ENCODE measurements around the gene KCNH1. TPM values are rescaled to one million over a fixed set of nuclear protein-coding genes. Genes with fewer than 3 reads are reported as not detected.

KCNH1 gene
- total RNA-seq, 1 donor from 2014 or later, result not detected

DNA sequence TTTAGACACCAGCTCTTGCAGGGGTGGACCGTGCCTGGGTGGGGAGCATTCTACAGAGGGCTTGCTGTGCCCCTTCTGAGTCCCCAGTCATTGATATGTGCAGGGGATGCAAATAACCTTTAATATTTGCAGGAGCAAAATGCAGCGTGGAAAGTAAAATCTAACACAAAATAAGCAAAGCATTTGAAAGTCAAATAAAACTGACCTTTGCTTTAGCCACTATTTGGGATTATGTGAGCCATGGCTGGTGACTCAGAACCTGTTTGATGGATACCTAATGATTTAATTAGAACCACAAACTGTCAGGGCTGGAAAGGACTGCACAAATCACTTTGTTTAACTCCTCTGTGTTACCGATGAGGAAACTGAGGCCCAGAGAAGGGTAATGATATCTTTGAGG, 427.7 kb downstream of the KCNH1 start:
- intact Hi-C loops (cut with DNase I), result no loop called here
- no peak for DNase-seq (ENCODE audit: low spot score)

DNA sequence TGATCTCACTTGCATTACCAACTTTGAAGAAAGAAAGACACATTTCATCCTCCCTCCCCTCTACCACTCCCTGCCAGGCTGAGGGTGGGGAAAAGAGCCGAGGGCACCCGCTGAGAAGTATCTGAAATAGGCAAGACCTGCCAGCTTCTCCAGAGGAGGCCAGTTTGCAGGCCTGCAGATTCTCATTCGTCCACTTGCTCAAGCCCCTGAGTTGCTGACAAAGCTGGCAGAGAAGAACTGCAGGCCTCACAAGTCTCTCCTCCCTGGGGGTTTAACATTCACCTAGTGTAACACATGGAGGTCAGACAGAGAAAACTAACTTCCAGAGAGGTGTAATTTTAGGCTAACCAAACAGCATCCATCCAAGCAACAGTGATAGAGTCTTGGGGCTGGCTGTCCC, 428.9 kb downstream of the KCNH1 start:
- DNase-seq (ENCODE audit: low spot score), result no peak
- intact Hi-C loops (cut with DNase I), result no loop called here

DNA sequence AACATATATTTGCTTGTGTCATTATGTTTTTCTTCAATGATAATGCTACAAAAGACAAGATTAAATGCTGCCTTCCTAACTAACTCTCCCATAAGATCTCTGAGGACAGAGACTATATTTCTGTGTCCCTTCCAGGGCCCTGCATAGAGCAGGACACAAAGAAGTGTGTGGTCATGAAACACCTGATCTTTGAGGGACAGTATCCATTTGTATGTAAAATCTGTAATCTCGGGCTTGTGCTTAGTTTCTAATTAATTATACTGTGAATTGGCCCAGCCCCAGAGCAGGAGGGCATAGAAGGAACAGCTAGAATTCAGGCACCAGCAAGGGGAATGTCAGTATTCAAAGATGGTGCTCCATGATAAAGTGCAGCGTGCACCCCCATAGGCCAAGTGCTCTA, 430.4 kb downstream of the KCNH1 start:
- intact Hi-C loops (cut with DNase I), result no loop called here
- no peak for DNase-seq (ENCODE audit: low spot score)

DNA sequence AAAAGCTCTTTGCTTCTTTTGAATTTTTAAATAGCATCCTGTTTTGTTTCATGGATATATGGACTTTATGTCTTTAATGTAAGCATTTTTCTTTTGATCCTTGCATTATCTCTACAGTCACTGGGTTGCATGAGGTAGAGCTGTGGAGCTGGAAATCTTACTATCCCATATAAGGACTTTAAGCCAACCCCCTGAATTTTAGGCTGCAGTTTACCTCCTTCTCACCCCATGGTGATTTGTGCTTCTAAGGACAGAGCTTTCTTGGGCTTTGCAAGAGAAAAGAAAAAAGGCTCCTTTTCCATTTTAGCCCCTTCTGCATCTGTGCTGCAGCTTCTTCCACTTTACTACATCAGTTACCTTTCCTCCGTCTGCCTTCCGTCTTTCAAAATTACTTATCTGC, 431.4 kb downstream of the KCNH1 start:
- intact Hi-C loops (cut with DNase I), result no loop called here
- no peak for DNase-seq (ENCODE audit: low spot score)

DNA sequence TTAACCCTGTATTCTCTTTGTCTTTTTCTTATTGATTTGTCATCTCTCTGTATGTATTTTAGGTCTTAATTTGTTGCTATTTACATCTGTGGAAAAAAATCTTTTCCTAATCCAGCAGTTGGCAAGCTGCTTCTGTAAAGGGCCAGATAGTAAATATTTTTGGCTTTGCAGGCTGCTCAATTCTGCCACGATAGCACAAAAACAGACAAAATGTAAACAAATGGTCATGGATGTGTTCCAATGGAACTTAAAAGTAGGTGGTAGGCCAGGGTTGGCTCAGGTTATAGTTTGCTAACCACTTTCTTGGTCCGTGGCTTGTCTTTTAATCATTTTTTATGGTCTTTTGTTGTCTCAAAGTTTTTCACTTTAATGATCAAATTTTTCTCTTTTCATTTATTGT, 433.4 kb downstream of the KCNH1 start:
- DNase-seq (ENCODE audit: low spot score), result no peak
- intact Hi-C loops (cut with DNase I), result no loop called here

DNA sequence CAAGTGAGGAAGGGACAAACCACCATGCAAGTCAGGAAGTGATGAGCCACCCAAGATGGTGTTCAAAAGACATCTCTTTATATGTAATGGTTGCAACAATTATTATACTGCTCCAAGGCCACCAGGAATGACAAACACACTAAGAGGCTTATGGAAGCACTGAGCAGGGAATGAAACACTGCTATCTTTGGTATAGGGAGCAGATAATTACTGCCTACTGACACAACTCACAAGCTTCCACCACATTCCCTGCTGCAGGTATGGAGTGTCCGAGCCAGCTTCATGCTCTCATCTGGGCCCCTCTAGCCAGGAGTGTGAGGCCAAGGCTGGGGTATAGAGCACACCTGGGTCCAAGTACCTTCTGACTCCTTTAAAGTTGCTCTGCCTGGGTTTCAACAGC, 433.9 kb downstream of the KCNH1 start:
- intact Hi-C loops (cut with DNase I), result no loop called here

DNA sequence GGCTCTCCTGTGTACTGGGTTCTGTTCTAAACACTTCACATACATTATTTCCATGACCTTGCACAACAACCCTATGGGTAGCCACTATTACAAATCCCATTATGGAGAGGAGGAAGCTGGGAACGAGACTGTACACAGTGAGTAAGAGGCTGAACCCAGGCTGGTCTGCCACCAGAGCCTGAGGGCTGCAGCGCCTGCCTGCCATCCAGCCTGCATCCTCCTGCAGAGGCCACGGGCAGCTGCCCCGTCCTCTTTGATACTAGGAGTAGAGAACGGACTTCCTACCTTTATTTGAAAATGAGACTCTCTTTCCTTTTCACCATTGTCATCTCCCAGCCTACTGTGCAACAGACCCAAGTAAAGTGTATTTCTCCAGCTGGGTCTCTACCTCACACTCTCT, 435.3 kb downstream of the KCNH1 start:
- DNase-seq (ENCODE audit: low spot score), result no peak
- intact Hi-C loops (cut with DNase I), result no loop called here

More for the DNA sequence above, 433.9 kb downstream of the KCNH1 start:
- no peak for DNase-seq (ENCODE audit: low spot score)

DNA sequence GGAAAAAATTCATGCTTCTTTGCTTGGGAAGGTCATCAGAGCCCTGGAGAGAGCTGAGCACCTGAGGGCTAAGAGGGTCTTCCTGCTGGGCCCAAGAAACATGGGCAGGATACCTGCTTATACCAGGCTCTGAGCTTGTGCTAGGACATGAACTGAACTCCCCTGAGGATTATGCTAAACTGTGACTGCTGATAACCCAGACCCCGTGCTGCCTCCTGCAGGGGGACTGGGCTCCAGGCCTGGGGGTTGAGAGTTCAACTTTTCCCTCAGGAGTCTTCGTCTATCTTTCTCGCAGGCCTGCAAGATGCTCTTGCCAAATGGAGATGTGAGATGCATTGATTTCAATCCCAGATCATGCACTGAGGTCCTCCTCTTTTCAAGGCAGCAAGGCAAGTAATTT, 436.8 kb downstream of the KCNH1 start:
- no peak for DNase-seq (ENCODE audit: low spot score)
- intact Hi-C loops (cut with DNase I), result no loop called here

DNA sequence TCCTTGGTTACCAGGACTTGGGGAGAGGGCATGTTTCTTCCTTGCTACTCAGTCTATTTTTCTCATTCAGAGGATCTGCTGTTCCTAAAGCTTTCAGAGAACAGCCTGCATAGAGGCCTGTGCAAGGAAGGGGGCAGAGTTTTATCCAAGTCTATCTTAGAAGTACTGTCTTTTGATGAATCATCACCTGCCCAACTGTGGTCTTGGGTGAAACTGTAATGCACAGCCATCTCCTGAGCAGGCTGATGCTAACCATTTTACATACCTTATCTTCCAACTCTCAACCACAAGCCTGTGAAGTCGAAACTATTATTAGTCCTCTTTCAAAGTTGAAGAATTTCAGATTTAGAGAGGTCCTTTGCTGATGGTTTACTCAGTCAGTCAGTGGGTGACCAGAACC, 437.2 kb downstream of the KCNH1 start:
- intact Hi-C loops (cut with DNase I), result no loop called here
- no peak for DNase-seq (ENCODE audit: low spot score)

DNA sequence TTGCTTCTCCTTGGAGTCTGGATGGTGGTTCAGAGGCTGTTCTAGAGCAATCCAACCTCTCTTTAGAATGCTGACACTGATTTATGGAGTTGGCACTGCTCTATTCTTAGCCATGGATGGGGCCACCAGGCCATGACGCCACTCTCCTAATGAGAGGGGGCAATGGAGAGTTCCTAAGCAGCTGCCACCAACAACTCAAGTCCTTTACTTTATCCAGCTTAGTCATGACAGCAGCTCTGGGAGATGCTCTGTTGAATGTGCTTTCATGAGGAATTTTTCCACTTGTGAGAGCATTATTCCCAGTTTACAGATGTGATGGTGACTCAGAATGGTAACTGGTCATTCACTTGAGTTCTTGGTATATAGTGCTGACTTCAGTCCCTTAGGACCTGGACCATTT, 438.9 kb downstream of the KCNH1 start:
- intact Hi-C loops (cut with DNase I), result no loop called here
- no peak for DNase-seq (ENCODE audit: low spot score)

DNA sequence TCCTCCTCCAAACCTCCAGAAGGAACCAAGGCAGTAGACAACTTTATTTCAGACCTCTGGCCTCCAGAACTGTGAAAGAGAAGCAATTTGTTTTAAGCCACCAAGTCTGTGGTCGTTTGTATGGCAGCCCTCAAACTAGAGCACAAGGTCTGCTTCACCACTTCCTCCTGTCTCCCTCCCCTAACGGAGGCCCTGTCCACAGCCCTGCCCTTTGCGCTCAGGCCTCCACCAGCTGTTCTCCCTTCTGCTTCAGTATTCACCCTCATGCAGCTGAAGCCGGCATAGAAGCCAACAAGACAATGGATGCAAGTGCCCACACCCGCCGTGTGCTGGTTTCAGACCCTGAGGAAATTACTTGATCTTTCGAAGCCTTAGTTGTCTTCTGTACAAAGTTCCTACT, 441.2 kb downstream of the KCNH1 start:
- DNase-seq (ENCODE audit: low spot score), result no peak
- intact Hi-C loops (cut with DNase I), result no loop called here

DNA sequence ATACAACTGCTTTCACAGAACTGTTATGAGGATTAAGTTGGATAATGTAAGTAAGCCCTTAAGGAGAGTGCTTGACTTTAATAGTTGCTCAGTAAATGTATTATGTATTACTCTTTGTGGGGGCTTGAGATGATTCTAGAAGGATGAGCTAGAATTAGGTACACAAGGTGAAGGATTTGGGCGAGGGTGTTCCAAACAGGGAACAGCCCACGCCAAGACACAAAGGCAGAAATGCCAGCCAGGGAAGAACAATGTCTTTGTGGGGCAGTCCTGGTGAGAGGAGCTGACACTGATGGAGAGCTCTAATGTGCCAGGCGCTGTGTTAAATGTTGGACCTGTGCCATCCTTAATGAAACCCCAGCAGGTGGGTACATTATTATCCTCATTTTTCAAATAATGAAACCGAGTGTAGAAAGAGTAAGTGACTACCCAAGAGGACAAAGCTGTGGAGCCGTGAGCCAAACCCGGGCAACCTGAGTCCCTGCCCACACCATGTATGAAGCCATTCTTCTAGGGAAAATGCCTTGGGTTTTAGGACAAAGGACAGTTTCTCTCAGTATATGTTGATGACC, 442.8 kb downstream of the KCNH1 start:
- intact Hi-C loops (cut with DNase I), result no loop called here
- DNase-seq (ENCODE audit: low spot score), result no peak

DNA sequence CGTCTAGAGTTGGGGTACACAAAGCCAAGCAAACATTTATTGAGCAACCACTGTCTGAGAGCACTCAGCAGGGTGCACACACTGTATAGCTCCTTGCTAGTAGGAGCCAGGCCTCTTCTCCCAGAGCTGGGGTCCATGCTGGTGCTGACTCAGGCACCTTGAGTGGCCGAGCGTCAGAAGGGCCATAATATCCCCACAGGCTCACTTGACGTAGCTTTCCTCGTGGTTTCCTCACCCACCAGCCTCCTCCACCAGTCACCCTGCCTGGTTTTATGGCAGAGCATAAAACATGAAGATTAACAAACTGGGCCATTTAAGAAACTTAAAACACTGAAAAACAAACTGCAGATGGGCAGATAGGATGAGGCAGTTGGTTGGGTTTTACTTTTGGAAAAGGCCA, 443.7 kb downstream of the KCNH1 start:
- intact Hi-C loops (cut with DNase I), result no loop called here
- DNase-seq (ENCODE audit: low spot score), result no peak

DNA sequence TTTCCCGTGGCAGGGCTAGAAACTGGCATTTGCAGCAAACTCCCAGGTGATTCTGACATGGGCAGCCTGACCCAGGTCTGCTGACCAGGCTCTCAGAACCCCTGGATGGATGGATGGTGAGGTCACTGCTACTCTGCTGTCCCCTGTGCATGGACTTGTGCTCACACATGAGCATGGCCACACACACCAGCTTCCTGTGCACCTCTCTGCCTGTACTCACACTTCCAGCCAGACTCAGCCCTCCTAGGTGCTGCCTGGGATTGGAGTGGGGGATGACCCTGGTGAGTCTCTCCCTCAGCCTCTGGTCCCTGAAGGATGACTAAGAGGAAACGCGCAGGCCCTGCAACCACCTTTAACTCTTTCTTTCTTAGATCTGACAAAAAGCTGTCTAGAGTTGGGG, 444.1 kb downstream of the KCNH1 start:
- DNase-seq (ENCODE audit: low spot score), result no peak
- intact Hi-C loops (cut with DNase I), result no loop called here

DNA sequence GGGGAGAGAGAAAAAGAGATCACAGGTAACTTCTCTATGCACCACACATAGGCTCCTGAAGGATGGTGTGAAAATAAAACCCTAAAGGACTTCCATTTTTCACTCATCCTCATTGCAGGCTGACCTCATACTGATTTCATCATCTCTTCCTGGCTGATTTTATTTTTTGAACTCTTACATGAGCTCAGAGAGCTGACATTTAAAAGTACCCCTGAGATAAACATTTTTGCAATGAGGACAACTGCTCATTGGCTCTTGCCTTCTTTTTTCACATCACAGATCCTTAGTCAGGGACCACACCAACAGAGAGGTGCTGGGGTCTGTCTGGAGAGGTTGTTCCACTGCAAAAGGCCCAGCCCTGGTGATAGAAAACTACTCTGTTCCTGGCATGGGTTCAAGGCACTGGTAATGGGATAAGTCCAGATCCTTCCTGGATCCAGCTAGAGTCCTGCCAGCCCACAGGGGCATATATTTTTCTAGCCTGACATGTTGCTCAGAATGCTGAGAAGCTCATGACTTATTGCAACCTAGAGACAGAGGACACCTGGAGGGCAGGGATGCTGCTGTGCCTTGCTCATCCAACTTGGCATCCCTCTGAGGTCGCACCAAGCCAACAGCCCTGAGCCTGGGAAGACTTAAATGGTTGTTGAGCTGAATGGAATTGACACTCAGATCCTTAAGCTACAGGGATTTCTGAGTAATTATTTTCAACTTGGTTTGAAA, 445.3 kb downstream of the KCNH1 start:
- intact Hi-C loops (cut with DNase I), result no loop called here

DNA sequence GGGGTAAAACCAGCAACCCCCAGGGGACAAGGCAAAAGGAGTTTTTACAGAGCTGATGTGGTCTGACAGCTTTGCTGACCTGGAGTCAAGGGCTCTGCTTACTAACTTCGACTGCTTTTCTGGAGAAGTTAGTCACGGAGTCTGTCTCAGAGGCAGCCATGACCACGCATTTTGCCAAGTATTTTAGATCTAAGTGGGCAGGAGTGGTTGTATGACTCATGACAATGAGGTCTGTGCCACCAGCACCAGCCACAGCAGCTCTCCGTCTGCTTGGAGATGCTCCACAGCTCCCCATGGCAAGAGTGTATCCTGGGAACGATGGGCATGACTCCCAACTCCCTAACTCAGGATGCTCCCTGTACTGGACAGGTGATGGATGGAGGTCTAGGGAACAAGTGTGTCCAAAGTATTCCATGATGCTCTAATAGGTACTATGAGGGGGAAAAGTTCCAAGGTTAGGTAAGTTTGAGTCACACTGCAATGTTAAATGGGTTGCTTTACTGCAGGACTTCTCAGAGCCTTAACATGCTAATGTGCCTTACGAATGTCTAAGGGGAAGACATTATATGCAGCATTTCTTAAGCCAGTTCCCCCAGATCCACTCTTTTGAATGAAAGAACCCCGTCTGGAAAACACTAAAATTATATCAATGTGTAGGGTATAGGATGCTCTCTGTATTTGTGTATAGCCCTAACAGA, 446.2 kb downstream of the KCNH1 start:
- intact Hi-C loops (cut with DNase I), result no loop called here
- DNase-seq (ENCODE audit: low spot score), result no peak

More for the DNA sequence above, 445.3 kb downstream of the KCNH1 start:
- no peak for DNase-seq (ENCODE audit: low spot score)

DNA sequence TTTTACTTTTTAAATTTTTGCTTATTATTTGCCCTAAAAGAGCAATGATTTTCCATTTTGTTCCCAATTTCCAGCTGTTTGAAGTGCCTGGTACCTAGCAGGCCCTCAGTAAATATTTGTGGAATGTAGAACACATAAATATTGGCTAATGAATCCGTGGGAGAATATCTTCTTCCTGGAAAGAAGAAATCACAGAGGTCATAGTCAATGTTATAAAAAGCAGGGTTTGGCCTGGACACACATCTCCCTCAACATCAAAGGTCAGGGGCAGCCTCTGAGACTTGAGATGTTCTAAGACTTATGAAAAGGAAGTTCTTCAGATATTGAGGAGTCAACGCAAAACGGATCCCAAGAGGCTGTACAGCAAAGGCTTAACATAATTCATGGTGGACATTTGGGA, 447.1 kb downstream of the KCNH1 start:
- DNase-seq (ENCODE audit: low spot score), result no peak
- intact Hi-C loops (cut with DNase I), result no loop called here

DNA sequence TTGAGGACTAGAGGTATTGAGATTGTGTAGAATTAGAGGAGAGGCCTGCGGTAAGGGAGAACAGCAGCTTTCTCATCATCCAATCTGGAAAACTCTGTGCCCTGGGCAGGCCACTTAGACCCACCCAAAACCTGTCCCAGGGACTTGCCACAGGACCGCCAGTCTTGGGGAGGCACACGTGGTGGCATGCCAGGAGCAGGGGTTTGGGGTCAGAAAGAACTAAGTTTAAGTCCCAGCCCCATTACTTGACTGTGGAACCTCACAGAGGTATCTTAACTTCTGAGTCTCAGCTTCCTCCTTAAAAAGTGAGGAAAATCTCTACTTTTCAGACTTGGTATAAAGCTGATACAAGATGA, 448.7 kb downstream of the KCNH1 start:
- no peak for DNase-seq (ENCODE audit: low spot score)

DNA sequence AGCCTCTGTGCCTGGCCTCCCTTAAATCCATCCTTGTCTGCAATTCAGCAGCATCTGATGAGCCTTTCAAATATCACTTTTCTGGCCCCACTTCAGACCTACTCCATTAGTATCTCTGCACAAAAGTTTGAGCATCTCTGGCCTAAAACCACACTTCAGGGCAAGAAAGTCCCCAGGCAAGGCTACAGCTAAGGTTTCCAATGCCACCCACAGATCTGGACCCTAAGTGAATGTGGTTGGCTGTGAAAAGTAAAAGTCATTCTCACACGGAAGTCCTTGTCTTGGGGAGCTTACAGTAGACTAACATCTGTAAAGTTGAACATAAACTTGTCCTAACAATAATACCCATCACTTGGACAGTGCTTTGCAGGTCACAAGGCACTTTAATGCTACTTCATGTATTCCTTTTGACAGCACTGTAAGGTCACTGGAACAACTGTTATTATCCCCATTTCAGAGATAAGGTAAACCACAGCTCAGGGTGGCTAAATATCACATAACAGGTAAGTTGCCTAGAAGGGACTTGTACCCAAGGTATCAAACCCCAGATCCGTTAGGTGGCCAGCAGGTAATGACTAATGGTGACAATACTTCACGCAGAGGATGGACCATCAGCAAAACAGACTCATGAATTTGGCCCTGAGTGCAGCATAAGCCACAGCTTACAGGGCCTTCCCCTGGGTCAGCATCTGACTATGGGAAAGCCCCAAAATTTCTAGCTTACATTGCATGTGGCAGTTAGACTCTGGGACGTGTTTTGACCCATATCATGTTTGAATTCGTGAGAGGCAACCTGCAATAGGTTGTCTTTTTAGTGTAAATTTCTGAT, 449.3 kb downstream of the KCNH1 start:
- no peak for DNase-seq (ENCODE audit: low spot score)
- intact Hi-C loops (cut with DNase I), result no loop called here

More for the DNA sequence above, 448.7 kb downstream of the KCNH1 start:
- intact Hi-C loops (cut with DNase I), result no loop called here

DNA sequence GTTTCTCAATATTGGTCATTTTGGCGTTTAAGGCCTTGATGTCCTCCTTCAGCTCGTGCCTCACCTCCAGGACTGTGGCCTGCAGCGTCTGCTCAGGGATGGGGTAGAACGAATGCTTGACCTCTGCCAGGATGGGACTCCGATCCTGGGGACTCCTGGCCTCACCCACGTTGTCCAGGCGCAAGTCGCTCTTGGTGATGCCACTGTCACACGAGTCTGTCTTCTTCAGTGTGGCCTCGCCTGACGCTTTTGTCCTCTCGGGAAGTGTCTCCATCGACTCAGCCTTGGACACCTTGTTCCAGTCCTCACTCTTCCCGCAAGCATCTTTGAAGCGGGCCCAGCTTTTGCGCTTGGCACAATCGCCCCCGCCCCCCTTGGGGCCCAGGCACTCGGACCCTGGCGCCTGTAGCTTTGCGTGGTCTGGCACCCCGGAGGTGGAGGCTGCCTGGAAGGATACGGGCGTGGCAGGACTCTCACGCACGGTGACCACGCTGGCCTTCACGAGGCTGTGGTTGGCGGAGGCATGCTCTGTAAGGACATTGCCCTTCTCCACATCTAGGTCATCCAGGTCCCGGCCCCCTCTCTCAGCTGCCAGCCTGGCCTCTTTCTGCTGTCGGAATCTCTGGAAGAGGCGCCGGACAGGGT, 450.4 kb downstream of the KCNH1 start:
- DNase-seq (ENCODE audit: low spot score), result no peak
- intact Hi-C loops (cut with DNase I), result no loop called here

All from cardiac septum (tissue), 1 donor.